Spleen (tissue), 11 donors: Measurements from ENCODE around the gene HSD11B1L. TPM values are rescaled to one million over a fixed set of nuclear protein-coding genes. Genes with fewer than 3 reads are reported as not detected.
"Not testable (repeated sequence)": the region's sequence is repeated elsewhere in the genome, so short reads cannot be mapped to it uniquely, and the experiment has no call there.

Source experiments
- DNase-seq: peaks from one replicate; pipeline ENCODE4 v3.0.0-alpha.2; 2020
- H3K27ac ChIP-seq, 8 donors: fragments of 200-600 bp; sonication (generic) in 7 of 8; 1 replicate in 4 of 8; 2 replicates in 4 of 8; pipeline versions ENCODE4 v1.5.0 to v1.8.0; 2016 to 2021; ENCODE audit warnings: inconsistent platforms in 4 of 8, mild to moderate bottlenecking in 4 of 8, moderate library complexity in 1 of 8
- H3K27me3 ChIP-seq, 7 donors: fragments of 200-600 bp; sonication (generic) in 6 of 7; replicated peaks in 1 of 7; 1 replicate in 4 of 7; 2 replicates in 3 of 7; pipeline versions ENCODE4 v1.5.0 to v1.8.0; 2016 to 2021; ENCODE audit warnings: inconsistent platforms in 3 of 7, mild to moderate bottlenecking in 1 of 7
- H3K36me3 ChIP-seq, 6 donors: fragments of 200-600 bp; sonication (generic) in 5 of 6; 1 replicate in 4 of 6; 2 replicates in 2 of 6; pipeline versions ENCODE4 v1.5.0 to v1.8.0; 2016 to 2021; ENCODE audit warnings: inconsistent platforms in 2 of 6
- H3K4me1 ChIP-seq, 6 donors: fragments of 200-600 bp; sonication (generic) in 5 of 6; 1 replicate in 3 of 6; 2 replicates in 3 of 6; pipeline versions ENCODE4 v1.5.0 to v1.8.0; 2016 to 2021; ENCODE audit warnings: inconsistent platforms in 3 of 6
- H3K4me3 ChIP-seq, 8 donors: fragments of 200-600 bp; sonication (generic) in 7 of 8; 1 replicate in 4 of 8; 2 replicates in 4 of 8; pipeline versions ENCODE4 v1.5.0 to v1.8.0; 2016 to 2021; ENCODE audit warnings: inconsistent platforms in 4 of 8, mild to moderate bottlenecking in 4 of 8, moderate library complexity in 2 of 8
- H3K9me3 ChIP-seq, 8 donors: fragments of 200-600 bp; sonication (generic) in 7 of 8; 1 replicate in 4 of 8; 2 replicates in 4 of 8; pipeline versions ENCODE4 v1.5.0 to v1.8.0; 2016 to 2021; ENCODE audit warnings: inconsistent platforms in 4 of 8
- POLR2A ChIP-seq, 3 donors: fragments of 450-650 bp; IDR thresholded peaks; one replicate each; pipeline ENCODE4 v1.5.1; 2017; ENCODE audit warnings: antibody characterized with exemption in 3 of 3, mild to moderate bottlenecking in 1 of 3
- POLR2AphosphoS5 ChIP-seq, 3 donors: sonication (generic); formaldehyde crosslinking; IDR thresholded peaks; one replicate each; pipeline ENCODE4 v1.5.1; 2017; ENCODE audit warnings: antibody characterized with exemption in 3 of 3
- WGBS, 5 donors: extraction: QIAGEN DNeasy Blood & Tissue Kit in 3 of 5; methylation state at CpG; one replicate each; pipeline versions ENCODE4 v1.1.5 to v1.1.7; 2013 to 2018; 5-methylcytosine and 5-hydroxymethylcytosine counted together
- intact Hi-C: fragments of 100-400 bp; cut with DNase I; formaldehyde crosslinking; loops from one replicate; pipeline ENCODE4 v1.15.0; 2023; ENCODE audit warnings: low total_unique reads
- polyA plus RNA-seq, 3 donors: library from polyadenylated mRNA; stranded (reverse); fragments of 200-250 nt; gene quantifications; one replicate each; pipeline ENCODE4 v1.2.1, GENCODE V29; 2013
- total RNA-seq, 7 donors: library from RNA; depleted of rRNA in 3 of 7; stranded (reverse); fragments of >200 nt in 3 of 7; fragmentation: NEBNext Ultra II Directional in 4 of 7; extraction: Animal tissue kit (Norgen Biotek cat#: 25700) in 4 of 7; gene quantifications; one replicate each; pipeline versions ENCODE4 v1.1.0 to v1.2.1, GENCODE V29; 2016 to 2021
- TF ChIP-seq, protein P1 (sequence below), 11 experiments: fragments of 200-600 bp in 7 of 11; fragments of 450-650 bp in 4 of 11; sonication (generic) in 4 of 11; IDR thresholded peaks in 8 of 11; conservative IDR thresholded peaks in 3 of 11; 1 replicate in 7 of 11; 2 replicates in 4 of 11; pipeline versions ENCODE4 v1.4.0 to v1.8.0; 2016 to 2021; ENCODE audit warnings: antibody characterized with exemption in 11 of 11, inconsistent platforms in 4 of 11, mild to moderate bottlenecking in 1 of 11
- donor health status: healthy with polysubstance abuse.
- donor health status: DM: no; HTN: no; CAD: no; lungs with moderate emphysema.
- donor health status: DM: no; HTN: no; CAD: no.
- donor health status: Bipolar disorder and iron deficiency.
- donor health status: healthy.
- donor health status: DM: no; HTN: no; CAD: no.
- donor health status: DM: yes; HTN: yes; CAD: no.

Gene HSD11B1L
- total and polyA plus RNA-seq, 10 donors: 1.9 to 8.8 (median 3.6) TPM

DNA sequence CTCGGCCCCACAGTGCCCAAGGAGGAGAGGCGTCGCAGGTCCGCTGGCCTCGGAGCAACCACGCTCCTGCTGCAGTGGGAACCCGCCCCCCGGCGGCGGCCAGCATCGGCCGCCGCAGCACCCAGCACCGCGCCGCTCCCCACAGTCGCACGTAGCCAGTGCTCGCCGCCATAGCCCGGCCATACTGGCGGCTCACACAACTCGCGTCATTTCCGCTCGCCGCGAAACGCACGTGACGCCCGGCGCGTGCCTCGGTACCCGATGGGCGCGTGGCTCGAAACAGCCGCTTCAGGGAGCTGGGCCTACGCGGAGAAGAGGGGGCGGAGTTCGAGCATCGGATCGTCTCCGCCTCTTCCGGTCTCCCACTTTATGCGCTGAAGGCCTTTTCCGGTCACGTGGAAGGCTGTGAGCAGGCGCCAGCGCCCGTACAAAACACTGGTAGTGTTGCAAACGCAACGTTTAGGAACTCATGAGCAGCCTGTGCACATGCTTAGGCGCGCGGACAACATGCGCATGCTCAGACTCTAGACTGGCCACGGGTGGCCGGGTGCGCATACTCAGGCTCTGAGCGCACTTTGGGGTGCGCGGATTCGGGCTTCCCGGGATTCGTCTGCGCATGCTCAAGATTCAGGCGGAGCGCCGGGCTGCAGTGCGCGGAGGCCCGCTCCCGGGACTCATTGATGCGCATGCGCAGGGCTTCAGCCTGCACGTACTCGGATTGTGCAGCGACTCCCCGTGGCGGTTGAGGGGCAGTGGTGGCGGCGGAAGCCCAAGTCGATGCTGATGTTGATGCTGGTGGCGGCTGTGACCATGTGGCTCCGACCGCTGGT, 39.3 kb downstream of the HSD11B1L start, which contains the start of the genes CATSPERD and LONP1:
CATSPERD (plus strand) TSS at position 677 of the 830 bp plus-strand sequence; CDS start at position 778, 101 bp downstream.
LONP1 (minus strand) TSS at position 186 of the 830 bp plus-strand sequence; CDS start at position 172, 14 bp downstream.
- TF ChIP-seq POLR2AphosphoS5 (IDR thresholded peaks at IDR 0.05): peak; percentile 95 to 99 (median 96)
- TF ChIP-seq, protein P1, sequence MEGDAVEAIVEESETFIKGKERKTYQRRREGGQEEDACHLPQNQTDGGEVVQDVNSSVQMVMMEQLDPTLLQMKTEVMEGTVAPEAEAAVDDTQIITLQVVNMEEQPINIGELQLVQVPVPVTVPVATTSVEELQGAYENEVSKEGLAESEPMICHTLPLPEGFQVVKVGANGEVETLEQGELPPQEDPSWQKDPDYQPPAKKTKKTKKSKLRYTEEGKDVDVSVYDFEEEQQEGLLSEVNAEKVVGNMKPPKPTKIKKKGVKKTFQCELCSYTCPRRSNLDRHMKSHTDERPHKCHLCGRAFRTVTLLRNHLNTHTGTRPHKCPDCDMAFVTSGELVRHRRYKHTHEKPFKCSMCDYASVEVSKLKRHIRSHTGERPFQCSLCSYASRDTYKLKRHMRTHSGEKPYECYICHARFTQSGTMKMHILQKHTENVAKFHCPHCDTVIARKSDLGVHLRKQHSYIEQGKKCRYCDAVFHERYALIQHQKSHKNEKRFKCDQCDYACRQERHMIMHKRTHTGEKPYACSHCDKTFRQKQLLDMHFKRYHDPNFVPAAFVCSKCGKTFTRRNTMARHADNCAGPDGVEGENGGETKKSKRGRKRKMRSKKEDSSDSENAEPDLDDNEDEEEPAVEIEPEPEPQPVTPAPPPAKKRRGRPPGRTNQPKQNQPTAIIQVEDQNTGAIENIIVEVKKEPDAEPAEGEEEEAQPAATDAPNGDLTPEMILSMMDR (IDR thresholded peaks at IDR 0.05 in 8 of 11, conservative IDR thresholded peaks at IDR 0.05 in 3 of 11): peak; percentile 92 to 98 (median 95)
- TF ChIP-seq POLR2A (IDR thresholded peaks at IDR 0.05): peak in 1 of 3 donors; percentile 79
- WGBS, 5 donors: 0% methylated on average over 23 to 90 of the region's 90 CpGs
- intact Hi-C loops: no loop called here
- DNase-seq: peak; percentile 100
- H3K27ac ChIP-seq: peak within 1 kb of the TSS; percentile 91 to 96 (median 93)
- H3K4me3 ChIP-seq: peak within 1 kb of the TSS; percentile 79 to 99 (median 89)
- no peaks in the 10 kb centered on the region for H3K9me3 ChIP-seq
- no peaks in the 10 kb centered on the region for H3K27me3 ChIP-seq
- H3K36me3 ChIP-seq: peaks cover 0 to 22% (median 0%) of the 10 kb centered on the region in 6 donors
- peaks cover 18 to 52% (median 37%) of the 10 kb centered on the region in 6 donors for H3K4me1 ChIP-seq

DNA sequence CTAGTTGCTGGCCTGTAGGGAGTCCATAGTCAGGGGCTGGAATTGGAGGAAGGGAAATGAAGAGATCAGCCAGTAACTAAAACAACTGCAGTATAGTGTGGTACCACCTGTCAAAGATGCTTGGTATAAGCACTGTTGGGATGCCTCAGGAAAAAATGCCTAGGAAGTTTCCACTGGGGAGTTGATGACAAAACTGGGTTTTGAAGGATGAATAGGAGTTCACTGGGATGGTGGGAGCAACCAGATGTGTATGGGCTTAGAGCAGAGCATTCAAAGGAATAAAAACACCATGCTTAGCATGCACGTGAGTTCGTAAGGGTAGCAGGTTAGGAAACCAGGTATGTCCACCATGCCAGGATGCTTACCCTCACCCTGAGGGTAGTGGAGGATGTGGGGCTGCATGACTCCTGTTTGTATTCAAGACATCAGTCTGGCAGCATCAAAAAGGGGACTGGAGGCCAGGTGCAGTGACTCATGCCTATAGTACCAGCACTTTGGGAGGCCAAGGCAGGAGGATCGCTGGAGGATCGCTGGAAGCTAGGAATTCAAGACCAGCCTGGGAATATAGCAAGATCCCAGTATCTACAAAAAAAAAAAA, 46.7 kb downstream of the HSD11B1L start:
- H3K4me1 ChIP-seq: no peaks in the 10 kb centered on the region
- H3K9me3 ChIP-seq: peaks cover 0 to 21% (median 12%) of the 10 kb centered on the region in 8 donors
- H3K4me3 ChIP-seq: no peak overlapping the region
- WGBS, 5 donors: 91 to 96% (median 94%) methylated on average over 4 of the region's 4 CpGs
- H3K27ac ChIP-seq: no peak overlapping the region
- H3K36me3 ChIP-seq: no peaks in the 10 kb centered on the region
- TF ChIP-seq POLR2A (IDR thresholded peaks at IDR 0.05) (no peak), POLR2AphosphoS5 (IDR thresholded peaks at IDR 0.05) (no peak)
- TF ChIP-seq, protein P1 (IDR thresholded peaks at IDR 0.05 in 8 of 11, conservative IDR thresholded peaks at IDR 0.05 in 3 of 11): no peak
- intact Hi-C loops: no loop called here
- peaks cover 0 to 6% (median 0%) of the 10 kb centered on the region in 7 donors for H3K27me3 ChIP-seq
- no peak for DNase-seq

DNA sequence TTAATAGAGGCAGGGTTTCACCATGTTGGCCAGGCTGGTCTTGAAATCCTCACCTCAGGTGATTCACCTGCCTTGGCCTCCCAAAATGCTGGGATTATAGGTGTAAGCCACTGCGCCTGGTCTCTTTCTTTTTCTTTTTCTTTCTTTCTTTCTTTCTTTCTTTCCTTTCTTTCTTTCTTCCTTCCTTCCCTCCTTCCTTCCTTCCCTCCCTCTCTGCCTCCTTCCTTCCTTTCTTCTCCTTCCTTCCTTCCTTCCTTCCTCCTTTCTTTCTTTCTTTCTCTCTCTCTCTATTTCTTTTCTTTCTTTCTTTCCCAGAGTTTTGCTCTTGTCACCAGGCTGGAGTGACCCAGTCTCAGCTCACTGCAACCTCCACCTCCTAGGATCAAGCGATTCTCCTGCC, 52.3 kb downstream of the HSD11B1L start:
- 79 to 93% (median 84%) methylated on average over 2 of the region's 2 CpGs for WGBS, 5 donors
- H3K4me3 ChIP-seq, intact Hi-C loops, H3K36me3 ChIP-seq, H3K4me1 ChIP-seq, H3K27ac ChIP-seq, DNase-seq: not testable (repeated sequence)
- Histone ChIP-seq H3K27me3 (peaks cover 0 to 13% (median 0%) of the 10 kb centered on the region in 7 donors), H3K9me3 (peaks cover 0 to 21% (median 12%) of the 10 kb centered on the region in 8 donors)

Other genes with a start within 250 kb of the HSD11B1L start
- not detected for gene ZNRF4, start 225.6 kb upstream of the HSD11B1L start, total RNA-seq
- not detected for gene ZNRF4, start 225.6 kb upstream of the HSD11B1L start, polyA plus RNA-seq
- gene TINCR, start 113.1 kb upstream of the HSD11B1L start, total RNA-seq: under 1 TPM in 5 of 7 donors, not detected in 2; 0.26 to 0.73 (median 0.27) TPM
- gene TINCR, start 113.1 kb upstream of the HSD11B1L start, polyA plus RNA-seq: under 1 TPM; 0.05 to 0.10 (median 0.09) TPM
- 100 to 1,000 TPM in 6 of 7 donors, 10 to 100 TPM in 1; 73.4 to 146 (median 117) TPM for gene SAFB2, start 58.3 kb upstream of the HSD11B1L start, total RNA-seq
- 10 to 100 TPM; 34.8 to 90.6 (median 60.1) TPM for gene SAFB2, start 58.3 kb upstream of the HSD11B1L start, polyA plus RNA-seq
- gene SAFB, start 57.9 kb upstream of the HSD11B1L start, total RNA-seq: 100 to 1,000 TPM in 5 of 7 donors, 10 to 100 TPM in 2; 94.5 to 161 (median 112) TPM
- 10 to 100 TPM; 41.7 to 70.0 (median 64.8) TPM for gene SAFB, start 57.9 kb upstream of the HSD11B1L start, polyA plus RNA-seq
- gene MICOS13, start 511 bp upstream of the HSD11B1L start, total RNA-seq: 10 to 100 TPM; 15.7 to 41.0 (median 36.8) TPM
- 10 to 100 TPM; 71.0 to 89.5 (median 78.0) TPM for gene MICOS13, start 511 bp upstream of the HSD11B1L start, polyA plus RNA-seq
- 100 to 1,000 TPM; 294 to 922 (median 652) TPM for gene RPL36, start 9.3 kb downstream of the HSD11B1L start, total RNA-seq
- gene RPL36, start 9.3 kb downstream of the HSD11B1L start, polyA plus RNA-seq: 1,000 to 10,000 TPM; 2,501 to 2,825 (median 2,795) TPM
- 10 to 100 TPM; 33.1 to 65.8 (median 56.5) TPM for gene LONP1, start 39.1 kb downstream of the HSD11B1L start, total RNA-seq
- gene LONP1, start 39.1 kb downstream of the HSD11B1L start, polyA plus RNA-seq: 10 to 100 TPM; 29.2 to 48.2 (median 42.6) TPM
- gene CATSPERD, start 39.6 kb downstream of the HSD11B1L start, total RNA-seq: not detected
- not detected for gene CATSPERD, start 39.6 kb downstream of the HSD11B1L start, polyA plus RNA-seq
- gene PRR22, start 103.7 kb downstream of the HSD11B1L start, total RNA-seq: 1 to 10 TPM; 1.4 to 4.7 (median 2.4) TPM
- 10 to 100 TPM in 2 of 3 donors, 1 to 10 TPM in 1; 4.9 to 11.4 (median 10.6) TPM for gene PRR22, start 103.7 kb downstream of the HSD11B1L start, polyA plus RNA-seq
- gene DUS3L, start 110.1 kb downstream of the HSD11B1L start, total RNA-seq: 10 to 100 TPM; 22.7 to 63.9 (median 34.5) TPM
- gene DUS3L, start 110.1 kb downstream of the HSD11B1L start, polyA plus RNA-seq: 10 to 100 TPM; 31.3 to 57.4 (median 52.5) TPM
- gene NRTN, start 124.0 kb downstream of the HSD11B1L start, total RNA-seq: 1 to 10 TPM in 1 of 7 donors, under 1 TPM in 2, not detected in 4; 0.32 to 2.3 (median 0.72) TPM
- under 1 TPM in 2 of 3 donors, not detected in 1; 0.29 to 0.30 TPM for gene NRTN, start 124.0 kb downstream of the HSD11B1L start, polyA plus RNA-seq
- under 1 TPM in 2 of 7 donors, not detected in 5; 0.20 to 0.44 TPM for gene FUT6, start 158.7 kb downstream of the HSD11B1L start, total RNA-seq
- gene FUT6, start 158.7 kb downstream of the HSD11B1L start, polyA plus RNA-seq: under 1 TPM; 0.06 to 0.13 (median 0.07) TPM
- not detected for gene FUT3, start 170.4 kb downstream of the HSD11B1L start, total RNA-seq
- under 1 TPM in 2 of 3 donors, not detected in 1; 0.06 to 0.12 TPM for gene FUT3, start 170.4 kb downstream of the HSD11B1L start, polyA plus RNA-seq
- gene FUT5, start 189.5 kb downstream of the HSD11B1L start, total RNA-seq: not detected
- not detected for gene FUT5, start 189.5 kb downstream of the HSD11B1L start, polyA plus RNA-seq
- 100 to 1,000 TPM in 6 of 7 donors, 10 to 100 TPM in 1; 83.8 to 156 (median 116) TPM for gene NDUFA11, start 222.8 kb downstream of the HSD11B1L start, total RNA-seq
- 100 to 1,000 TPM; 252 to 377 (median 345) TPM for gene NDUFA11, start 222.8 kb downstream of the HSD11B1L start, polyA plus RNA-seq
- 10 to 100 TPM in 6 of 7 donors, 1 to 10 TPM in 1; 8.5 to 15.9 (median 12.5) TPM for gene VMAC, start 223.8 kb downstream of the HSD11B1L start, total RNA-seq
- gene VMAC, start 223.8 kb downstream of the HSD11B1L start, polyA plus RNA-seq: 1 to 10 TPM; 2.1 to 9.6 (median 3.3) TPM
- gene CAPS, start 233.2 kb downstream of the HSD11B1L start, total RNA-seq: 10 to 100 TPM; 14.7 to 20.7 (median 17.6) TPM
- 10 to 100 TPM; 23.7 to 61.8 (median 51.3) TPM for gene CAPS, start 233.2 kb downstream of the HSD11B1L start, polyA plus RNA-seq